ENCODE measurements around the gene COL16A1.

The COL16A1 gene

GRCh38 chr1:31648641-31649357, 55.0 kb downstream of the COL16A1 start:
- DNase-seq (ENCODE audit: low read depth, low spot score): peak; percentile 22

DNA sequence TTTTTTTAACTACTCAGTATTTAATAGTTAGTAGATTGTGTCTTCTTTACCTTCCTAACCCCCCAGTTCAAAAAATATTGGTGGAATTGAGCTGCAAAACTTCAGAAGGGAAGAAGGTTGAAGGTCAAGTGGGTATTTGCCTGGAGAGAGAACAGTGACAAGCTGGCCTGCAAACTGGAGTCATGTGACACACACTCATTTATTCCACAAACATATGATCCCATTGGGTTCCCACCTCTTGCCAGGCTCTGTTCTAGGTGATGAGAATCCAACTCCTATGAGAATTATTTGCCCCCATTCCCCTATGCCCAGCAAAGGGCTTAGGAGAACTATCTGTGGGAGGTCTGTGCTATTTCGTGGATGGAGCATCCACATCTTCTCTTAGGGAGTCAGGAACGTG, 55.6 kb downstream of the COL16A1 start:
- DNase-seq (ENCODE audit: low read depth, low spot score): no peak

DNA sequence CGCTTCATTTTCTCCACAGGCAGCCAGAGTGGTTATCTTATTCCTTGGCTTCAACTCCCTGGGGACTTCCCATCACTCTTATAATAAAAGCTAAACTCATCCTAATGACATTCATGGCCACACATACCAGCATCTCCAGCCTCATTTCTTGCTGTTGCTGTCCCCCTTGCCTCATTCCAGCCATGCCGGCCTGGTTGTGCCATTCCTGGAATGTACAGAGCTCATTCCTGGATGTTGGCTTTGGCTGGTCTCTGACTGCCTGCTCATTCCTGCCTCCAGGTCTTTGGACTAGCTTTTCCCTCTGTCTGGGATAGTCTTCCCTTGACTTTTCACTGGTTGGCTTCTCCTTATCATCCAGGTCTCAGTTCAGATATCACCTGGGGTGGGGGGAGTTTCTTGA, 56.7 kb downstream of the COL16A1 start:
- DNase-seq (ENCODE audit: low read depth, low spot score): peak; percentile 29

- DNase-seq (ENCODE audit: low read depth, low spot score): no peak
Observed at GRCh38 chr1:31646259-31646960, 57.4 kb downstream of the COL16A1 start.

DNA sequence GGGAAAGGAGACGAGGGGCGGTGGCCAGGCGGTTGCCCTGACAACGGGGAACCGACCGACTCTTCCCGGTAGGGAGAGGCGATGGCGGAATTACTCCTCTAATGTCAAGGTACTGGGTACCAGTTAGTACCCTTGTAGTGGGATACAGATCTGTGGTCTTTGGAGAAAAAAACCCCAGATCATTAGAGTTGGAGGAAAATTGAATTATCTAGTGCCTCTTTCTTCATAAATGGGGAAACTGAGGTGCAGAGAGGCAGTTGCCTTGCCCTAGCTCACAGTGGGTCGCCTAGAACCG, 58.6 kb downstream of the COL16A1 start:
- no peak for DNase-seq (ENCODE audit: low read depth, low spot score)

GRCh38 chr1:31644560-31645273, 59.1 kb downstream of the COL16A1 start, which contains the start of gene PEF1:
Gene PEF1, minus strand, starts transcription at chr1:31644876. Its CDS starts 12 bp downstream, at chr1:31644864.
- DNase-seq (ENCODE audit: low read depth, low spot score): peak; percentile 100

DNA sequence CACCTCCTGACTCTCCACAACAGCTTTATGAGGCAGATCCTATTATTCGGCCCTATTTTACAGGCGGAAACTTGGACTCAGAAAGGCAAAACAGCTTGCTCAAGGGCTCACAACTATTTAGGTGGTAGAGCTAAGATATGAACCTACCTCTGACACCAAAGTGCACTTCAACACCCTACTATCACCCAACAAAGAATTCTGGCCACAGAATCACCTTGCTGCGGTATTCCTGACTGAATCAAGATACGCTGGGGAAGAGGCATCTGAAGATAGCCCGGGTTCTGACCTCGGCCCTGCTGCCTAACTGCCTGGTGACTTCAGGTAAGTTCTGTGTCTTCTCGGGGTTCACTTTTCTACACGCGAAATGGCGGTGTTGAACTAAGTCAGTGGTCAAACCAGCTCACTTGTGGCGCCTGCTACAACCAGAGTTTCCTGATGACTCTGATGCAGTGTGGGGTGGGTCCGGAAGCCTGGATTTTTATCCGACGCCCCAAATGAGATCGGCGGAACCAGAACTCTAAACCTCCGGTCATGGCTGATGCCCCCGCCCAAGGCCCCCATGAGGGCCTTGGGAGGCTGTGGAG, 59.7 kb downstream of the COL16A1 start:
- no peak for DNase-seq (ENCODE audit: low read depth, low spot score)

DNA sequence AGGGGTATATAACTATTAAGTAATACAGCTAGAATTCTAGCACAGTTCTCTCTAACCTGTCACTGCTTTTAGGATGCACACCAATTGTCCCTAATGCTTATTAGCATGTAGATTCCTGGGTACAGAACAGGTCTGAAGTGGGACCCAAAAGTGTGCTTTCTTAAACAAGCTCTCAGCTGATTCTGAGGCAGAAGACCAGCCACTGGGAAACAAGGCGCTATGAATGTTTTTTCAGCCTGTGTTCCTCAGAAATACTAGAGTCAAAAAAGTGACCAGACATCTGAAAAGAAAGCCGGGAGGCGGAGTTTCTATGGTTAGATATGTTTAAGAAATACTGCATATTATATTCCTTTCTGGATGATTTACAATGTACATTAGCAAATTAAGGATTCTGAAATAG, 60.9 kb downstream of the COL16A1 start:
- no peak for DNase-seq (ENCODE audit: low read depth, low spot score)

- no peak for DNase-seq (ENCODE audit: low read depth, low spot score)
Observed at GRCh38 chr1:31642366-31642765, 61.5 kb downstream of the COL16A1 start.

DNA sequence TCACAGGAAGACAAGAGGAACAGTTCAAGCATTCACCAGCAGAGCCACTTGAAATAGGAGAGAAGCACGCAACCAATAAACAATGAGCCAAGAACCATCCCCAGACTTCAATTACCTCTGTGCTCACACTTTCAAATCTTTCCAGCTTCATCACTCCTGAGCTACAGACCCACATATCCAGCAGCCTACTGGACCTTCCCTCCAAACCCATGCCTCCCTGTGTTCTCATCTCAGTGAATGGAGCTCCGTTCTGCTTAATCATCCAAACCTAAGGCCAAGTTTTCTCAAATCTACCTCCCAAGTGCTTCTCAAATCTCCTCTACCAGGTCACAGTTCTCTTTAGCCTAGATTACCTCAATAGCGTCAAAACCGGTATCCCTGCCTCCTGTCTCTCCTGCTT, 62.9 kb downstream of the COL16A1 start:
- DNase-seq (ENCODE audit: low read depth, low spot score): no peak

DNA sequence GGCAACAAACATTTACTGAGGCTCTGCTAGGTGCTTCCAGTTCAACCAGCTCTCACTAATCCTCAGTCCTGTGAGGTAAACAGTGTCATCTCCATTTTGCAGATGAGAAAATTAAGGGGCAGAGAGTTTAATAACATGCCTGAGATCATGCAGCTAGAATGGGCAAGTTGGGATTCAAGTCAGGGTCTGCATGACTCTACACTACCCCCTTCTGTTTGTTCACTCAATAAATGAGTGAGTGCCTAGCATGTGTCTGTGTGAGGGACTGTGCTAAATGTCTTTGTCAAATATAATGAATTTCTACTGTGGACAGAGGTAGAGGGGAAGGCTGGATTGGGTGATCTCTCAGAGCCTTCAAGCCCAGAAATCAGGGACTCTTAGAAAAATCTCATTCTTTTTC, 63.6 kb downstream of the COL16A1 start:
- DNase-seq (ENCODE audit: low read depth, low spot score): no peak

GRCh38 chr1:31639543-31639942, 64.3 kb downstream of the COL16A1 start:
- DNase-seq (ENCODE audit: low read depth, low spot score): no peak

GRCh38 chr1:31637915-31638673, 65.7 kb downstream of the COL16A1 start:
- no peak for DNase-seq (ENCODE audit: low read depth, low spot score)

DNA sequence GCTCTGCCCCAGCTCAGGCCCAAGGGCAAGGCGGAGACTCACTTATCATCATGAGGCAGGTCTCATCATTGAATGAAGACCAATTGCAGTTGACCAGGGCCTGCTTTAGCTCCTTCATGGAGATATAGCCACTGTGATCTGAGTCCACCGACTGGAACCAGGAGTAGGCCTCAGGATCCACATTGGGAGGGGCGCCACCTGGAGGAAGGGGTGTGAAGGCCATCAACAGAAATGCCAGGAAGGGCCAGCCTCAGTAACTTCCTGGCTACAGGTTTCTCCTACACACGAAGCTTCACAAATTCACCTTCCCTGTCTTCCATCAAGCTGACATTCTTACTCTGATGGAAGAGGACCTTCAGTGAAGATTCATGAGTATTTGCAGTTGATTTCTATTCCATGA, 70.7 kb downstream of the COL16A1 start:
- DNase-seq (ENCODE audit: low read depth, low spot score): peak; percentile 64

- no peak for DNase-seq (ENCODE audit: low read depth, low spot score)
Observed at GRCh38 chr1:31632649-31633048, 71.2 kb downstream of the COL16A1 start.

- DNase-seq (ENCODE audit: low read depth, low spot score): peak; percentile 55
Observed at GRCh38 chr1:31628931-31629556, 74.8 kb downstream of the COL16A1 start.

DNA sequence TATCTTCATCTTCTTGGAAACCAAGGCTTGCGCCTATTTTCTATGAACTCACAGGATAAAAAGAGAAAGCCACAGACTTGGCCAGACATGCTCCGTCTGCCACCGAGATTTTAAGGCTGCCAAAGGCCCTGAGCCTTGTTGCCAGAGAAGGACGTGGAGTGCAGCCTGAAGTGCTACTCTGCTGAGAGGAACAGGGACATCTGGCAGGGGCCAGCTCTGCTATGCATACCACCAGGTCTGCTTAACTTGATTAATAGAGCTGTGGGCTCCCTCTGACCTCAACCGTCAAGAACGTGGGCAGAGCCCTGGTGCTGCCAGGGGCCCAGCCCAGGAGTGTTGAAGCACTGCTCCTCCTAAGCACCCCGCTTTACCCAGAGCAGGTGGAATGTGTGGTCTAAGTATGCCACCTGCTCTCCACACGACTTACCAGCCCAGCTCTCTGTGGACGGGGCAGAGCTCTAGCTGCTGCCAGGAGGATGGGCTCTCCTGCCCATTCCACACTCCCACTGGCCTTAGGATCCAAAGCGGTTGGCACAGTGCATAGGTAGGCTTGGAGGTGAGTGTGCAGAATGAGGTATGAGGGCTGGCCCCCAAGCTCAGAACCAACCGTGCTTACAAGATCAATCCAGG, 75.8 kb downstream of the COL16A1 start:
- DNase-seq (ENCODE audit: low read depth, low spot score): no peak

- DNase-seq (ENCODE audit: low read depth, low spot score): no peak
Observed at GRCh38 chr1:31627301-31627929, 76.4 kb downstream of the COL16A1 start.

- DNase-seq (ENCODE audit: low read depth, low spot score): peak; percentile 76
Observed at GRCh38 chr1:31626223-31627207, 77.3 kb downstream of the COL16A1 start.

Data from ELF-1 (cell line).